GM12878 (cell line): ENCODE measurements around the gene PNPLA8. TPM values are rescaled to one million over a fixed set of nuclear protein-coding genes. Genes with fewer than 3 reads are reported as not detected.

Experiments
- ATAC-seq: fragments of 200-7000 bp; cut with Tn5 transposase; 3 replicates; pipeline ENCODE4 v1.9.1; 2020; ENCODE audit warnings: mild to moderate bottlenecking, moderate library complexity
- BruUV-seq: library from RNA; stranded (reverse); fragments of 400-500 nt; replicated peaks from 2 replicates; lab custom pipeline; 2021; lab: Mats Ljungman, UMichigan
- CTCF ChIA-PET: fragments of 300-600 bp; sonication (Branson Sonifier 250); formaldehyde crosslinking; extraction: SDS; loops from one replicate; lab custom pipeline; 2021; ENCODE audit warnings: inconsistent platforms; lab: Yijun Ruan, JAX
- POLR2A ChIA-PET: fragments of 350-600 bp; formaldehyde crosslinking; extraction: SDS; loops from one replicate; lab custom pipeline; 2021; ENCODE audit warnings: inconsistent platforms; lab: Charles Lee
- RAD21 ChIA-PET: fragments of 300-600 bp; sonication (Branson Sonifier 250); formaldehyde crosslinking; loops from one replicate; lab custom pipeline; 2023; ENCODE audit warnings: antibody characterized with exemption; ENCODE audit not compliant: unreplicated experiment; lab: Charles Lee
- SMC1A ChIA-PET: fragments of 300-600 bp; sonication (Branson Sonifier 250); formaldehyde crosslinking; loops from one replicate; lab custom pipeline; 2023; ENCODE audit not compliant: unreplicated experiment, uncharacterized antibody; lab: Charles Lee
- DNase-seq: peaks from one replicate; pipeline ENCODE4 v3.0.0-alpha.2; 2011; ENCODE audit warnings: low read depth, low spot score
- FAIRE-seq: peaks from 3 replicates; lab custom pipeline; 2011; peaks lifted over from hg19 to GRCh38; lab: Jason Lieb, UNC
- H2AFZ ChIP-seq: 2 replicates; pipeline ENCODE4 v1.6.0; 2011; ENCODE audit warnings: low read depth, low read length, control low read depth; ENCODE audit not compliant: control insufficient read depth
- H3K27ac ChIP-seq: 2 replicates; pipeline ENCODE4 v1.5.1; 2011; ENCODE audit warnings: control low read depth; ENCODE audit not compliant: control insufficient read depth, insufficient read depth
- H3K27me3 ChIP-seq, 2 experiments: replicated peaks in 1 of 2; 2 replicates each; pipeline versions ENCODE4 v1.6.0 to v1.6.1; 2011; ENCODE audit warnings: low read length in 1 of 2; ENCODE audit not compliant: control insufficient read depth in 2 of 2, insufficient read depth in 2 of 2
- H3K36me3 ChIP-seq, 2 experiments: 2 replicates each; pipeline ENCODE4 v1.5.1; 2011; ENCODE audit warnings: low read length in 1 of 2; ENCODE audit not compliant: control insufficient read depth in 2 of 2, insufficient read depth in 2 of 2
- H3K4me1 ChIP-seq: 2 replicates; pipeline ENCODE4 v1.6.1; 2011; ENCODE audit warnings: mild to moderate bottlenecking, low read length, moderate library complexity, mixed read lengths; ENCODE audit not compliant: control insufficient read depth, insufficient read depth
- H3K4me2 ChIP-seq: 2 replicates; pipeline ENCODE4 v1.6.0; 2011; ENCODE audit warnings: control low read depth; ENCODE audit not compliant: control insufficient read depth, insufficient read depth
- H3K4me3 ChIP-seq: fragments of 200-600 bp; sonication (generic); 2 replicates; pipeline ENCODE4 v1.5.1; 2016
- H3K79me2 ChIP-seq: 2 replicates; pipeline ENCODE4 v1.6.0; 2011; ENCODE audit warnings: low read length; ENCODE audit not compliant: control insufficient read depth, insufficient read depth
- H3K9ac ChIP-seq: 2 replicates; pipeline ENCODE4 v1.8.0; 2011; ENCODE audit warnings: low read length, control low read depth, mixed read lengths; ENCODE audit not compliant: control insufficient read depth, insufficient read depth
- H3K9me3 ChIP-seq: replicated peaks from 3 replicates; pipeline ENCODE4 v1.5.1; 2011; ENCODE audit warnings: mild to moderate bottlenecking, low read length; ENCODE audit not compliant: control insufficient read depth, insufficient read depth
- H4K20me1 ChIP-seq: 2 replicates; pipeline ENCODE4 v1.6.0; 2011; ENCODE audit not compliant: control insufficient read depth, insufficient read depth
- BCL11A ChIP-seq: IDR thresholded peaks from 2 replicates; pipeline ENCODE4 v1.6.1; 2011; ENCODE audit warnings: low read depth, low read length
- BHLHE40 ChIP-seq, 2 experiments: fragments of 450-650 bp in 1 of 2; IDR thresholded peaks; 2 replicates each; pipeline ENCODE4 v1.6.1; 2011 to 2017; ENCODE audit warnings: low read depth in 2 of 2, borderline replicate concordance in 1 of 2, improper control_type of control experiment in 1 of 2, low read length in 1 of 2, mild to moderate bottlenecking in 1 of 2
- EED ChIP-seq: sonication (generic); IDR thresholded peaks from 2 replicates; pipeline ENCODE4 v1.6.1; 2016; ENCODE audit warnings: antibody characterized with exemption, low read depth
- GABPA ChIP-seq: IDR thresholded peaks from 2 replicates; pipeline ENCODE4 v1.6.1; 2014; ENCODE audit warnings: antibody characterized with exemption, low read depth, mild to moderate bottlenecking, inconsistent platforms
- PAX5 ChIP-seq: IDR thresholded peaks from 2 replicates; pipeline ENCODE4 v1.6.1; 2011; ENCODE audit warnings: low read depth, low read length, borderline replicate concordance
- RB1 ChIP-seq: fragments of 450-650 bp; formaldehyde crosslinking; IDR thresholded peaks from 2 replicates; pipeline ENCODE4 v1.6.1; 2017; ENCODE audit warnings: mild to moderate bottlenecking, borderline replicate concordance
- SMAD5 ChIP-seq: IDR thresholded peaks from 2 replicates; pipeline ENCODE4 v1.6.1; 2016; ENCODE audit warnings: antibody characterized with exemption, low read depth
- SPI1 ChIP-seq: IDR thresholded peaks from 2 replicates; pipeline ENCODE4 v1.6.1; 2011; ENCODE audit warnings: low read depth, mild to moderate bottlenecking, low read length, moderate library complexity, borderline replicate concordance; ENCODE audit not compliant: insufficient read depth
- SREBF1 ChIP-seq: IDR thresholded peaks from 2 replicates; pipeline ENCODE4 v1.6.1; 2012; ENCODE audit warnings: mild to moderate bottlenecking, low read length
- SRF ChIP-seq, 2 experiments: IDR thresholded peaks; 2 replicates each; pipeline ENCODE4 v1.6.1; 2011; ENCODE audit warnings: low read depth in 2 of 2, low read length in 2 of 2, mild to moderate bottlenecking in 1 of 2, moderate library complexity in 1 of 2
- SUZ12 ChIP-seq: fragments of 200-600 bp; sonication (generic); IDR thresholded peaks from one replicate; pipeline ENCODE4 v1.6.1; 2018; ENCODE audit warnings: antibody characterized with exemption, mild to moderate bottlenecking; ENCODE audit not compliant: unreplicated experiment
- TCF12 ChIP-seq: IDR thresholded peaks from 2 replicates; pipeline ENCODE4 v1.6.1; 2011; ENCODE audit warnings: low read depth, mild to moderate bottlenecking, low read length
- WGBS: methylation state at CpG from one replicate; pipeline ENCODE4 v1.1.6; 2016; ENCODE audit warnings: low lambda C conversion rate; ENCODE audit not compliant: insufficient replicate concordance, insufficient coverage; ENCODE audit errors: missing lambda C conversion rate; 5-methylcytosine and 5-hydroxymethylcytosine counted together
- in situ Hi-C: fragments of 300-500 bp; cut with MboI; formaldehyde crosslinking; loops from 9 replicates; pipeline ENCODE4 v1.14.3; 2018; ENCODE audit warnings: mixed read lengths
- intact Hi-C: fragments of 100-400 bp; cut with micrococcal nuclease; formaldehyde crosslinking; loops from one replicate; pipeline ENCODE4 v1.14.2; 2022; ENCODE audit not compliant: unreplicated experiment
- polyA plus RNA-seq, 11 experiments: library from polyadenylated mRNA; depleted of rRNA in 4 of 11; unstranded in 6 of 11; stranded (reverse) in 5 of 11; fragments of >200 nt; fragmentation: Nextera tagmentation in 4 of 11; fragmentation: Illumina TruSeq in 1 of 11; extraction: Ambion mirVana in 4 of 11; extraction: Trizol in 1 of 11; gene quantifications; 1 replicate in 1 of 11; 2 replicates in 10 of 11; pipeline versions ENCODE4 v1.2.1 to v1.2.3, GENCODE V29; 2011 to 2016; ENCODE audit warnings: inconsistent platforms in 2 of 11, missing spikeins in 2 of 11, low read depth in 1 of 11
- total RNA-seq, 4 experiments: library from RNA; depleted of rRNA in 3 of 4; stranded (reverse); fragments of >200 nt in 3 of 4; fragmentation: Illumina TruSeq in 1 of 4; extraction: Trizol in 1 of 4; gene quantifications; 2 replicates each; pipeline versions ENCODE4 v1.2.1 to v1.2.3, GENCODE V29; 2013 to 2021
- TF ChIP-seq, protein P1 (sequence below): IDR thresholded peaks from 2 replicates; pipeline ENCODE4 v1.6.1; 2011; ENCODE audit warnings: low read depth, mild to moderate bottlenecking, low read length, moderate library complexity, borderline replicate concordance; ENCODE audit errors: extremely low read depth

PNPLA8 gene
- total and polyA plus RNA-seq, 10 of the 15 experiments (the other 5 are each of a cell fraction or from before 2014, with no cell fraction given): 8.0 to 16.3 (median 12.2) TPM

GRCh38 chr7:108488768-108489538 lies 37.0 kb downstream of the PNPLA8 start:
- DNase-seq (no peak), ATAC-seq (no peak), FAIRE-seq (no peak)
- Histone ChIP-seq H3K4me2 (no peak overlapping the region), H4K20me1 (no peaks in the 10 kb centered on the region), H3K9me3 (no peaks in the 10 kb centered on the region), H3K27me3 (no peaks in the 10 kb centered on the region), H3K36me3 (no peaks in the 10 kb centered on the region; a peak in 1 of 4 replicates), H2AFZ (no peak overlapping the region), H3K4me1 (no peaks in the 10 kb centered on the region), H3K9ac (no peak overlapping the region), H3K27ac (no peak overlapping the region), H3K79me2 (no peaks in the 10 kb centered on the region), H3K4me3 (no peak overlapping the region)
- POLR2A ChIA-PET: no interaction called here
- peak; percentile 65; the same call in 1 of the 2 replicates for TF ChIP-seq SPI1
- TF ChIP-seq, protein P1, sequence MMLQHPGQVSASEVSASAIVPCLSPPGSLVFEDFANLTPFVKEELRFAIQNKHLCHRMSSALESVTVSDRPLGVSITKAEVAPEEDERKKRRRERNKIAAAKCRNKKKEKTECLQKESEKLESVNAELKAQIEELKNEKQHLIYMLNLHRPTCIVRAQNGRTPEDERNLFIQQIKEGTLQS: no peak
- BruUV-seq: no TSS peak
- RAD21 ChIA-PET: no interaction called here
- in situ Hi-C loops: no loop called here
- 98% methylated on average over 4 of the region's 4 CpGs for WGBS
- CTCF ChIA-PET: interaction anchor here (1.1 to 6.1 kb wide), 2 partner anchors 9 to 29 kb away, joined by 3 to 48 read pairs; no protein-coding TSS in a partner anchor
- SMC1A ChIA-PET: interaction anchor here (0.9 to 1.2 kb wide), 3 partner anchors 103 to 308 kb away, joined by 3 to 4 read pairs (median 4); no protein-coding TSS in a partner anchor
- intact Hi-C loops: no loop called here

DNA sequence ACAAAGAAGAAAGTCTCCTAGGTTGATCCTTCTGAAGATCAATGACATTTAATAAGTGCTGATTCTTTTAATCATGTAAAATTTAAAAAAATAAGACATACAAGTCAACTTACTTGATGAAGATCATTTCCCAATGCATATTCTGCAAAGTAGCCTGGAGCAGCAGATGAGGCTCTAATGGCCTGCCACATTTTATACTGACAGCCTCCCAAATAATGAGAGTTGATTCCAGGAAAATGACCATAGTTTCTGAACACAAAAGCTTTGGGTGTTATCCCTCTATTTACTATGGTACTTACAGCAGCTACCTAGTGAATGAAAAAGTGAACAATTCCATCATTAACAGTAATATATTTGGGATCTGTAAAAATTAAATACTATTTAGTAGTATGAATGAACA lies 38.3 kb downstream of the PNPLA8 start:
- in situ Hi-C loops (no loop called here), intact Hi-C loops (no loop called here)
- RAD21 ChIA-PET: no interaction called here
- Histone ChIP-seq H3K27ac (no peak overlapping the region), H4K20me1 (no peaks in the 10 kb centered on the region), H3K36me3 (no peaks in the 10 kb centered on the region), H3K4me3 (no peak overlapping the region), H3K79me2 (no peaks in the 10 kb centered on the region), H3K9me3 (no peaks in the 10 kb centered on the region), H3K27me3 (no peaks in the 10 kb centered on the region), H3K4me2 (no peak overlapping the region), H3K9ac (no peak overlapping the region), H3K4me1 (no peaks in the 10 kb centered on the region), H2AFZ (no peak overlapping the region)
- FAIRE-seq (no peak), DNase-seq (no peak), ATAC-seq (no peak)
- POLR2A ChIA-PET: no interaction called here
- CTCF ChIA-PET: interaction anchor here (1.3 to 6.1 kb wide), 2 partner anchors 10 to 102 kb away, joined by 3 to 48 read pairs; no protein-coding TSS in a partner anchor
- no TSS peak for BruUV-seq
- SMC1A ChIA-PET: interaction anchor here (1.1 to 2.3 kb wide), 3 partner anchors 9 to 251 kb away, joined by 3 to 7 read pairs (median 3); no protein-coding TSS in a partner anchor
- TF ChIP-seq GABPA: no peak
- no peak for TF ChIP-seq TCF12
- no peak for TF ChIP-seq BCL11A
- TF ChIP-seq RB1: no peak
- no peak for TF ChIP-seq BHLHE40 (IDR thresholded peaks at IDR 0.05; ENCODE audit: borderline replicate concordance in 1 of 2, low read depth in 2 of 2, low read length in 1 of 2)
- TF ChIP-seq EED: no peak
- TF ChIP-seq SRF (IDR thresholded peaks at IDR 0.05; ENCODE audit: low read depth in 2 of 2, low read length in 2 of 2): no peak
- TF ChIP-seq PAX5: no peak
- TF ChIP-seq SREBF1: no peak
- no peak for TF ChIP-seq SMAD5
- TF ChIP-seq SUZ12: no peak
